Mucosa of rectum (tissue), 2 donors: ENCODE results near the gene CPT1A.

Experiments
- H3K27ac ChIP-seq, 2 donors: one replicate each; pipeline ENCODE4 v1.7.0; 2013; ENCODE audit warnings: inconsistent platforms in 2 of 2, low read depth in 2 of 2, low read length in 2 of 2
- H3K27me3 ChIP-seq, 2 donors: one replicate each; pipeline ENCODE4 v1.7.0; 2013; ENCODE audit warnings: low read length in 2 of 2; ENCODE audit not compliant: control insufficient read depth in 2 of 2, insufficient read depth in 2 of 2
- H3K36me3 ChIP-seq, 2 donors: one replicate each; pipeline ENCODE4 v1.7.0; 2013; ENCODE audit warnings: low read length in 2 of 2; ENCODE audit not compliant: control insufficient read depth in 2 of 2, insufficient read depth in 2 of 2
- H3K4me1 ChIP-seq, 2 donors: one replicate each; pipeline ENCODE4 v1.7.0; 2013; ENCODE audit warnings: low read length in 2 of 2, mild to moderate bottlenecking in 1 of 2; ENCODE audit not compliant: control insufficient read depth in 2 of 2, insufficient read depth in 2 of 2
- H3K4me3 ChIP-seq, 2 donors: one replicate each; pipeline ENCODE4 v1.7.0; 2013; ENCODE audit warnings: low read length in 2 of 2
- H3K9ac ChIP-seq, 2 donors: one replicate each; pipeline ENCODE4 v1.7.0; 2013; ENCODE audit warnings: low read length in 2 of 2, low read depth in 1 of 2, mild to moderate bottlenecking in 1 of 2
- H3K9me3 ChIP-seq, 2 donors: one replicate each; pipeline ENCODE4 v1.7.0; 2013; ENCODE audit warnings: low read length in 2 of 2; ENCODE audit not compliant: control insufficient read depth in 2 of 2
- donor health status: healthy.
- donor health status: Normal muscosa, but diverticular disease.

The CPT1A gene

GRCh38 chr11:68804786-68805185, 36.9 kb downstream of the CPT1A start:
- Histone ChIP-seq H3K9me3 (no peaks in the 10 kb centered on the region), H3K9ac (no peak overlapping the region), H3K27ac (no peak overlapping the region), H3K27me3 (no peaks in the 10 kb centered on the region), H3K36me3 (peaks cover 37 to 71% of the 10 kb centered on the region in 2 donors), H3K4me3 (no peak overlapping the region), H3K4me1 (no peaks in the 10 kb centered on the region)

GRCh38 chr11:68803766-68804165, 38.0 kb downstream of the CPT1A start:
- Histone ChIP-seq H3K4me3 (no peak overlapping the region), H3K36me3 (peaks cover 46 to 79% of the 10 kb centered on the region in 2 donors), H3K27me3 (no peaks in the 10 kb centered on the region), H3K9me3 (no peaks in the 10 kb centered on the region), H3K4me1 (no peaks in the 10 kb centered on the region), H3K27ac (no peak overlapping the region), H3K9ac (no peak overlapping the region)

- H3K4me3 ChIP-seq: no peak overlapping the region
- H3K27ac ChIP-seq: no peak overlapping the region
- H3K36me3 ChIP-seq: peaks cover 54 to 87% of the 10 kb centered on the region in 2 donors
- no peaks in the 10 kb centered on the region for H3K9me3 ChIP-seq
- H3K4me1 ChIP-seq: no peaks in the 10 kb centered on the region
- no peaks in the 10 kb centered on the region for H3K27me3 ChIP-seq
- no peak overlapping the region for H3K9ac ChIP-seq
Observed at GRCh38 chr11:68798221-68798813, 43.4 kb downstream of the CPT1A start.

GRCh38 chr11:68796801-68797200, 44.9 kb downstream of the CPT1A start:
- no peak overlapping the region for H3K27ac ChIP-seq
- H3K9ac ChIP-seq: no peak overlapping the region
- peaks cover 66 to 87% of the 10 kb centered on the region in 2 donors for H3K36me3 ChIP-seq
- no peaks in the 10 kb centered on the region for H3K9me3 ChIP-seq
- H3K4me3 ChIP-seq: no peak overlapping the region
- H3K4me1 ChIP-seq: no peaks in the 10 kb centered on the region
- no peaks in the 10 kb centered on the region for H3K27me3 ChIP-seq

- Histone ChIP-seq H3K9ac (no peak overlapping the region), H3K36me3 (peaks cover 45 to 61% of the 10 kb centered on the region in 2 donors), H3K27me3 (no peaks in the 10 kb centered on the region), H3K4me1 (no peaks in the 10 kb centered on the region), H3K27ac (no peak overlapping the region), H3K4me3 (no peak overlapping the region), H3K9me3 (no peaks in the 10 kb centered on the region)
Observed at GRCh38 chr11:68792400-68792966, 49.2 kb downstream of the CPT1A start.

GRCh38 chr11:68784653-68785052, 57.1 kb downstream of the CPT1A start:
- H3K4me1 ChIP-seq: no peaks in the 10 kb centered on the region
- peaks cover 47 to 56% of the 10 kb centered on the region in 2 donors for H3K36me3 ChIP-seq
- H3K27ac ChIP-seq: no peak overlapping the region
- no peak overlapping the region for H3K4me3 ChIP-seq
- H3K27me3 ChIP-seq: no peaks in the 10 kb centered on the region
- H3K9ac ChIP-seq: no peak overlapping the region
- no peaks in the 10 kb centered on the region for H3K9me3 ChIP-seq

- no peak overlapping the region for H3K9ac ChIP-seq
- no peaks in the 10 kb centered on the region for H3K27me3 ChIP-seq
- H3K27ac ChIP-seq: no peak overlapping the region
- no peaks in the 10 kb centered on the region for H3K9me3 ChIP-seq
- H3K4me3 ChIP-seq: no peak overlapping the region
- H3K4me1 ChIP-seq: no peaks in the 10 kb centered on the region
- peaks cover 48 to 56% of the 10 kb centered on the region in 2 donors for H3K36me3 ChIP-seq
Observed at GRCh38 chr11:68783216-68783821, 58.4 kb downstream of the CPT1A start.

- H3K4me3 ChIP-seq: no peak overlapping the region
- no peaks in the 10 kb centered on the region for H3K4me1 ChIP-seq
- no peak overlapping the region for H3K9ac ChIP-seq
- H3K27ac ChIP-seq: no peak overlapping the region
- no peaks in the 10 kb centered on the region for H3K9me3 ChIP-seq
- H3K27me3 ChIP-seq: no peaks in the 10 kb centered on the region
- H3K36me3 ChIP-seq: peaks cover 53 to 59% of the 10 kb centered on the region in 2 donors
Observed at GRCh38 chr11:68782711-68783110, 59.0 kb downstream of the CPT1A start.

GRCh38 chr11:68780829-68781228, 60.9 kb downstream of the CPT1A start:
- Histone ChIP-seq H3K27me3 (no peaks in the 10 kb centered on the region), H3K4me1 (no peaks in the 10 kb centered on the region), H3K9ac (no peak overlapping the region), H3K36me3 (peaks cover 65 to 72% of the 10 kb centered on the region in 2 donors), H3K27ac (no peak overlapping the region), H3K9me3 (no peaks in the 10 kb centered on the region), H3K4me3 (no peak overlapping the region)

GRCh38 chr11:68778205-68778604, 63.5 kb downstream of the CPT1A start:
- Histone ChIP-seq H3K4me1 (no peaks in the 10 kb centered on the region), H3K9me3 (no peaks in the 10 kb centered on the region), H3K36me3 (peaks cover 66 to 77% of the 10 kb centered on the region in 2 donors), H3K27me3 (no peaks in the 10 kb centered on the region), H3K4me3 (no peak overlapping the region), H3K27ac (no peak overlapping the region), H3K9ac (no peak overlapping the region)
